Effector memory CD8-positive, alpha-beta T cell (primary cell): ENCODE results near the gene M6PR.

Experiments
- ATAC-seq: fragments of 150-1000 bp; cut with Tn5 transposase; replicated peaks from 2 replicates; pipeline ENCODE4 v1.10.0; 2021; ENCODE audit warnings: mild to moderate bottlenecking, moderate library complexity
- DNase-seq, 3 experiments: peaks; one replicate each; pipeline ENCODE4 v3.0.0; 2021
- H3K27ac Mint-ChIP-seq, 2 donors: one replicate each; pipeline ENCODE4 v1.8.0; 2022; ENCODE audit warnings: mild to moderate bottlenecking in 2 of 2, mixed read lengths in 2 of 2, moderate library complexity in 2 of 2
- H3K27me3 Mint-ChIP-seq, 2 donors: one replicate each; pipeline ENCODE4 v1.8.0; 2022; ENCODE audit warnings: mixed read lengths in 2 of 2
- H3K36me3 Mint-ChIP-seq: one replicate; pipeline ENCODE4 v1.8.0; 2022; ENCODE audit warnings: mild to moderate bottlenecking, moderate library complexity, mixed read lengths; ENCODE audit not compliant: insufficient read depth
- H3K4me1 Mint-ChIP-seq, 2 donors: one replicate each; pipeline ENCODE4 v1.8.0; 2022; ENCODE audit warnings: low read depth in 2 of 2, mixed read lengths in 2 of 2
- H3K4me3 Mint-ChIP-seq, 2 donors: one replicate each; pipeline ENCODE4 v1.8.0; 2022; ENCODE audit warnings: mild to moderate bottlenecking in 2 of 2, mixed read lengths in 2 of 2, moderate library complexity in 2 of 2
- H3K9me3 Mint-ChIP-seq, 2 donors: one replicate each; pipeline ENCODE4 v1.8.0; 2022; ENCODE audit warnings: mixed read lengths in 2 of 2

Gene M6PR

DNA sequence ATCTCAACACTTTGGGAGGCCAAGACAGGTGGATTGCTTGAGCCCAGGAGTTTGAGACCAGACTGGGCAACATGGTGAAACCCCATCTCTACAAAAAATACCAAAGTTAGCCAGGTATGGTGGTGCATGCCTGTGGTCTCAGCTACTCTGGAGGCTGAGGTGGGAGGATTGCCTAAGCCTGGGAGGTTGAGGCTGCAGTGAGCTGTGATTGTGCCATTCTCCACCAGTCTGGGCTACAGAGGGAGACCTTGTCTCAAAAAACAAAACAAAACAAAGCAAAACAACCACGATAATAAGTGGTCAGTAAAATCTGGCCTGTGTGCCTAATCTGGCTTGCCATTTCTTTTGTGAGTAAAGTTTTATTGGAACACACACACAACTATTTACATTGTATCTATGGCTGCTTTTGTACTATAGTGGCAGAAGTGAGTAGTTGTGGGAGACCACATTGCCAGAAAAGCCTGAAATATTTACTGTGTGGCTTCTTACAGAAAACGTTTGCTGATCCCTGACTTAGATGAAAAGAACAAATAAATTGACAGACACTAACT, 20.5 kb upstream of the M6PR start:
- no peak for ATAC-seq
- Mint-ChIP-seq H3K27ac (peak overlapping the region; percentile 16 to 76), H3K4me3 (peak overlapping the region in 1 of 2 donors; percentile 16)

GRCh38 chr12:8968761-8969160, 19.3 kb upstream of the M6PR start:
- Mint-ChIP-seq H3K27ac (no peak overlapping the region), H3K4me3 (no peak overlapping the region), H3K27me3 (no peaks in the 10 kb centered on the region), H3K9me3 (peaks cover 0 to 13% of the 10 kb centered on the region in 2 donors), H3K4me1 (peaks cover 10 to 13% of the 10 kb centered on the region in 2 donors), H3K36me3 (no peaks in the 10 kb centered on the region)
- no peak for ATAC-seq
- no peak for DNase-seq

More for the DNA sequence above, 20.5 kb upstream of the M6PR start:
- DNase-seq, result no peak
- H3K9me3 Mint-ChIP-seq, result peaks cover 0 to 8% of the 10 kb centered on the region in 2 donors
- no peaks in the 10 kb centered on the region for H3K36me3 Mint-ChIP-seq
- H3K4me1 Mint-ChIP-seq, result peaks cover 3 to 7% of the 10 kb centered on the region in 2 donors
- no peaks in the 10 kb centered on the region for H3K27me3 Mint-ChIP-seq

GRCh38 chr12:8960176-8960575, 10.7 kb upstream of the M6PR start:
- Mint-ChIP-seq H3K27ac (peak overlapping the region in 1 of 2 donors; percentile 75), H3K27me3 (no peaks in the 10 kb centered on the region), H3K36me3 (no peaks in the 10 kb centered on the region), H3K4me3 (peak overlapping the region; percentile 1 to 33), H3K4me1 (peaks cover 33 to 41% of the 10 kb centered on the region in 2 donors), H3K9me3 (peaks cover 0 to 6% of the 10 kb centered on the region in 2 donors)
- DNase-seq (no peak), ATAC-seq (peak; percentile 69)

- peaks cover 11% of the 10 kb centered on the region for H3K36me3 Mint-ChIP-seq
- no peaks in the 10 kb centered on the region for H3K9me3 Mint-ChIP-seq
- no peak for ATAC-seq
- H3K4me1 Mint-ChIP-seq, result peaks cover 35 to 47% of the 10 kb centered on the region in 2 donors
- no peaks in the 10 kb centered on the region for H3K27me3 Mint-ChIP-seq
- H3K27ac Mint-ChIP-seq, result peak overlapping the region; percentile 32 to 87
- H3K4me3 Mint-ChIP-seq, result no peak overlapping the region
- DNase-seq, result no peak
Observed at GRCh38 chr12:8958066-8958465, 8.6 kb upstream of the M6PR start.

DNA sequence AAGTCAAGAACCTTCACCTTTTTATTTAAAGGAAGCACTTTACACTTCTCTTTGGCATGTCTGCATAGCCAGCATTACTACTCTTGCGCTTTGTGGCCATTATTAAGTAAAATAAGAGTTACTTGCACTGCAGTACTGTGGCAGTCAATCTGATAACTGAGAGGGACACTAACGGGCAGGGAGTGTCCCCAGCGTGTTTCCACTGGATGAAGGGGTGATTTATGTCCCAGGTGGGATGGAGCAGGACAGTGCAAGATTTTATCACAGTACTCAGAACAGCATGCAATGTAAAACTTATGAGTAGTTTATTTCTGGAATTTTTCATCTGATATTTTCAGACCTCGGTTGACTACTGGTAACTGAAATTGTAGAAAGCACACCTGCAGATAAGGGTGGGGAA, 8.1 kb upstream of the M6PR start:
- Mint-ChIP-seq H3K27me3 (no peaks in the 10 kb centered on the region), H3K4me1 (peaks cover 40 to 52% of the 10 kb centered on the region in 2 donors), H3K4me3 (peak overlapping the region; percentile 18 to 30), H3K27ac (peak overlapping the region; percentile 87 to 88), H3K36me3 (peaks cover 14% of the 10 kb centered on the region), H3K9me3 (no peaks in the 10 kb centered on the region)
- no peak for DNase-seq
- no peak for ATAC-seq

GRCh38 chr12:8956772-8957171, 7.3 kb upstream of the M6PR start:
- peaks cover 38 to 58% of the 10 kb centered on the region in 2 donors for H3K4me1 Mint-ChIP-seq
- peak overlapping the region; percentile 18 to 30 for H3K4me3 Mint-ChIP-seq
- ATAC-seq, result no peak
- H3K36me3 Mint-ChIP-seq, result peaks cover 14% of the 10 kb centered on the region
- no peak for DNase-seq
- H3K9me3 Mint-ChIP-seq, result no peaks in the 10 kb centered on the region
- no peaks in the 10 kb centered on the region for H3K27me3 Mint-ChIP-seq
- H3K27ac Mint-ChIP-seq, result peak overlapping the region; percentile 87 to 88

DNA sequence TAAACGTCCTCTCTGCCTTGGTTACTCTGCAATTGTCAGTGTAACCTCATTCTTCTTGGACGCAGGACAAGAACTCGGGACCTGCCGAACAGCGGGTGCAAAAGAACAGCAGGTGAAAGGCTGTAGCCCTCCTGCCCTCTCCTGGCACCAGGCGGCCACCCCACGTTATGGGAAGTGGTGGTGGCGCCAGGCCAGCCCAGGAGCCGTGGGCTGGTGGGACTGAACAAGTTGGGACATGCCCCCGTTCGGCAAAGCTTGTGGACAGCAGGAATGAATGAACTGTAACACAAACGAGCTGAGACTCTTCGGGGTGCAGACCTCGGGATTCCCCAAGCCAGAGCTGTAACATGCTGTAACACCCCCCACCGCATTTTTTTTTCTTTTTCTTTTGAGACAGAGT, 6.6 kb upstream of the M6PR start:
- no peak for ATAC-seq
- Mint-ChIP-seq H3K4me3 (peak overlapping the region; percentile 25 to 30), H3K27me3 (no peaks in the 10 kb centered on the region), H3K4me1 (peaks cover 43 to 63% of the 10 kb centered on the region in 2 donors), H3K9me3 (no peaks in the 10 kb centered on the region), H3K36me3 (peaks cover 14% of the 10 kb centered on the region), H3K27ac (peak overlapping the region; percentile 87 to 88)
- no peak for DNase-seq

- peaks cover 24% of the 10 kb centered on the region for H3K36me3 Mint-ChIP-seq
- H3K27me3 Mint-ChIP-seq, result no peaks in the 10 kb centered on the region
- DNase-seq (peak; percentile 47 to 61 (median 52)), ATAC-seq (peak; percentile 54)
- H3K4me3 Mint-ChIP-seq, result peak overlapping the region; percentile 82 to 91
- peak overlapping the region; percentile 88 to 99 for H3K27ac Mint-ChIP-seq
- H3K4me1 Mint-ChIP-seq, result peaks cover 45 to 65% of the 10 kb centered on the region in 2 donors
- H3K9me3 Mint-ChIP-seq, result no peaks in the 10 kb centered on the region
Observed at GRCh38 chr12:8953773-8954402, 4.4 kb upstream of the M6PR start.

- peaks cover 48 to 73% of the 10 kb centered on the region in 2 donors for H3K4me1 Mint-ChIP-seq
- no peaks in the 10 kb centered on the region for H3K9me3 Mint-ChIP-seq
- peaks cover 27% of the 10 kb centered on the region for H3K36me3 Mint-ChIP-seq
- H3K27me3 Mint-ChIP-seq, result no peaks in the 10 kb centered on the region
- DNase-seq, result peak; percentile 26 to 45 (median 30)
- peak; percentile 18 for ATAC-seq
- peak overlapping the region; percentile 91 to 92 for H3K4me3 Mint-ChIP-seq
- peak overlapping the region; percentile 95 to 99 for H3K27ac Mint-ChIP-seq
Observed at GRCh38 chr12:8951744-8952143, 2.3 kb upstream of the M6PR start.

DNA sequence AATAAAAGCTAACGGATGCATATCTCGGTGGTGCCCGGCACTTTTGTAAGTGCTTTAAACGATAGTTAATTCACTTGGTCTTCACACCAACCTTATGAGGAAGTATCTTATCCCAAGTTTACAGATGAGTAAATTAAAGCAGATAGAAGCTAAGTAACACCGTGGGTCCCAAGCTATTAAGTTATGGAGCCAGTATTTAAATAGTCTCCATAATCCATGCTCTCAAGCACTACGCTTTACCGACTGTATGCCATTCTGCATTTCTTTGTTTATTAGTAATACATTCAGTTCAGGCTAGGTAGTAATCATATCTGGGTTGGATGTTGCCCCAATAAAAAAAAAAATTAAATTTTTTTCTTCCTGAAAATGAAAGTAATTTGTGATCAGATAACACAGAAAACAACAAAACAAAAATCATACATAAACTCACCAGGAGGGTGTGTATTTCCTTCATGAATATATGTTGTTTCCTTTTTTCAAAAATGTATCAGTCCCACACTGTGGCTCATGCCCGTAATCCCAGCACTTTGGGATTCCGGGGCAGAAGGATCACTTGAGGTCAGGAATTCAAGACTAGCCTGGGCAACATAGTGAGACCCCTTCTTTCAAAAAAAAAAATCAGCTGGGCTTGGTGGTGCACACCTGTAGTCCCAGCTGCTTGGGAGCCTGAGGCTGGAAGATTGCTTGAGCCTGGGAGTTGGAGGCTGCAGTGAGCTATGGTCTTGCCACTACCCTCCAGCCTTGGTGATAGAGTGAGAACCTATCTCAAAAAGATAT, 1.4 kb upstream of the M6PR start:
- peaks cover 49 to 77% of the 10 kb centered on the region in 2 donors for H3K4me1 Mint-ChIP-seq
- peak overlapping the region; percentile 95 to 99 for H3K27ac Mint-ChIP-seq
- H3K4me3 Mint-ChIP-seq, result peak overlapping the region; percentile 91 to 92
- peak in 1 of 3 experiments; percentile 24 for DNase-seq
- peak; percentile 6 for ATAC-seq
- H3K36me3 Mint-ChIP-seq, result peaks cover 27% of the 10 kb centered on the region
- H3K9me3 Mint-ChIP-seq, result no peaks in the 10 kb centered on the region
- H3K27me3 Mint-ChIP-seq, result no peaks in the 10 kb centered on the region

- no peaks in the 10 kb centered on the region for H3K27me3 Mint-ChIP-seq
- ATAC-seq (peak; percentile 9), DNase-seq (no peak)
- no peaks in the 10 kb centered on the region for H3K9me3 Mint-ChIP-seq
- peaks cover 50 to 77% of the 10 kb centered on the region in 2 donors for H3K4me1 Mint-ChIP-seq
- peak overlapping the region; percentile 91 to 92 for H3K4me3 Mint-ChIP-seq
- H3K36me3 Mint-ChIP-seq, result peaks cover 31% of the 10 kb centered on the region
- H3K27ac Mint-ChIP-seq, result peak overlapping the region; percentile 95 to 99
Observed at GRCh38 chr12:8950221-8950527, 729 bp upstream of the M6PR start.

- H3K36me3 Mint-ChIP-seq, result peaks cover 37% of the 10 kb centered on the region
- H3K4me1 Mint-ChIP-seq, result peaks cover 47 to 71% of the 10 kb centered on the region in 2 donors
Observed at GRCh38 chr12:8948701-8949341, 624 bp downstream of the M6PR start.

DNA sequence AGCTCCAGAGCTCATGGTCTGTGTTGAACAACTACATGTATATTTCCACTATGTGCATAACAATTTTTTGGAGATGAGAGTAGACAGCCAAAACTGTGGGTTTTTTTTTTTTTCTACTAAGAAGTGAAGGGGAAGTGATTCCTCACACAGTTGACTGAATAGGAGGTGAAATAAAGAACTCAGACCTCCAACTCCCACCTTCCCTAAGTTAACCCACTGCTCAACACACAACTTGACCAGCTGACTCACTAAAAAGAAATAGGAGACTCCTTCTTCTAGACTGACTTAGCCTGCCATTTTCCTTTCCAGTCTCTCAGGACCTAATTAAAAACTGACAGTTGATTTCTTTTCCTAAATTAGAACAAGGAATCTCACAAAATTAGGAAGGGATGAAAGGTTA, 1.7 kb downstream of the M6PR start:
- H3K36me3 Mint-ChIP-seq, result peaks cover 39% of the 10 kb centered on the region
- ATAC-seq (no peak), DNase-seq (no peak)
- H3K4me3 Mint-ChIP-seq, result peak overlapping the region; percentile 91 to 92
- H3K27me3 Mint-ChIP-seq, result no peaks in the 10 kb centered on the region
- peaks cover 37 to 64% of the 10 kb centered on the region in 2 donors for H3K4me1 Mint-ChIP-seq
- no peaks in the 10 kb centered on the region for H3K9me3 Mint-ChIP-seq
- peak overlapping the region; percentile 88 to 95 for H3K27ac Mint-ChIP-seq

More at GRCh38 chr12:8948701-8949341, 624 bp downstream of the M6PR start:
- peak in 1 of 3 experiments; percentile 9 for DNase-seq
- no peak for ATAC-seq
- Mint-ChIP-seq H3K27me3 (no peaks in the 10 kb centered on the region), H3K9me3 (no peaks in the 10 kb centered on the region), H3K4me3 (peak overlapping the region; percentile 91 to 92), H3K27ac (peak overlapping the region; percentile 95 to 99)
